Hypothalamus (tissue), 51 donors: ENCODE measurements around the gene RASSF1.

Source experiments
- DNase-seq, 51 donors: peaks; one replicate each; lab custom pipeline; 2025; lab: John Stamatoyannopoulos, UW

Gene RASSF1

GRCh38 chr3:50345586-50346234, 5.1 kb upstream of the RASSF1 start, which contains the start of gene ZMYND10:
Gene ZMYND10 (minus strand): TSS chr3:50345732. CDS start chr3:50345579, 153 bp downstream.
- DNase-seq, result peak in 30 of 51 donors; percentile 6 to 57 (median 31)

GRCh38 chr3:50345008-50345407, 4.4 kb upstream of the RASSF1 start:
- no peak for DNase-seq

DNA sequence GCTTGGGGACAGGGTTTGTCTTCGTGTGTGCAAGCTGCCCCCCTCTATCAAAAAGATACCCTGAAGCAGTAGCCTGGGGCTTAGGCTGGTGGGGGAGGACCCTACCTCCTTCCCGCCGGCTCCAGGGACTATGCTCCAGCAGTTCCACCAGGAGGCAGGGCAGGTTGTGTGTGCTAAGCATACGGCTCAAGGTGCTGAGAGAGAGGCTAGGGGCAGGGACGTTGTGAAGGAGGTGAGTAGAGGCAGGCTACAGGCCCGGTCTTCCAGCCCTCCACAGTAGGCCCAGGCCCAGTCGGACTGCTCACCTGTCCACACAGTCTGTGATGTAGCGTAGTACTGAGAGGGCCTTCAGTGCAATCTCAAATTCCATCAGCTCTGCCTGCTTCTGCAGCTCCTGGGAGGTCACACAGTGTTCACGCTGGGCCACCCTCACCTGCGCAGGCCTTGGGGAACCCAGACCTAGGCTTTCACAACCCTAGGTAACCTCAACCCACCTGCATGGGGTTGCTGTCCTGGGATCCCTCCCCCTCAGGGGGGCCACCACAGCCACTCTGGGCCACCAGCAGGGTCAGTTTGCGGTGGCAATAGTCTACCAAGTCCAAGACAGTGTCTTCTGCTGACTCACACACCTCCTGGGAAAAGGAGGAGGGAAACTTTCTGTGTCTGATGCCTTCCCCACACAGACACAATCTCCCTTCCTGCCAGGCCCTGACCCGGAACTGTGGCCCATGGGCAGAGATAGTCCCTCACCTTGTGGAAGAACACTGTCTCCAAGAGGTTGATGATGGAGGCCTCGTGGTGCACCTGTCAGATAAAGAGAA, 2.4 kb upstream of the RASSF1 start:
- DNase-seq, result no peak

GRCh38 chr3:50341996-50342650, 1.5 kb upstream of the RASSF1 start:
- DNase-seq, result no peak

- no peak for DNase-seq
Observed at GRCh38 chr3:50341537-50341936, 901 bp upstream of the RASSF1 start.

GRCh38 chr3:50340147-50340447, 539 bp downstream of the RASSF1 start:
- DNase-seq, result no peak

DNA sequence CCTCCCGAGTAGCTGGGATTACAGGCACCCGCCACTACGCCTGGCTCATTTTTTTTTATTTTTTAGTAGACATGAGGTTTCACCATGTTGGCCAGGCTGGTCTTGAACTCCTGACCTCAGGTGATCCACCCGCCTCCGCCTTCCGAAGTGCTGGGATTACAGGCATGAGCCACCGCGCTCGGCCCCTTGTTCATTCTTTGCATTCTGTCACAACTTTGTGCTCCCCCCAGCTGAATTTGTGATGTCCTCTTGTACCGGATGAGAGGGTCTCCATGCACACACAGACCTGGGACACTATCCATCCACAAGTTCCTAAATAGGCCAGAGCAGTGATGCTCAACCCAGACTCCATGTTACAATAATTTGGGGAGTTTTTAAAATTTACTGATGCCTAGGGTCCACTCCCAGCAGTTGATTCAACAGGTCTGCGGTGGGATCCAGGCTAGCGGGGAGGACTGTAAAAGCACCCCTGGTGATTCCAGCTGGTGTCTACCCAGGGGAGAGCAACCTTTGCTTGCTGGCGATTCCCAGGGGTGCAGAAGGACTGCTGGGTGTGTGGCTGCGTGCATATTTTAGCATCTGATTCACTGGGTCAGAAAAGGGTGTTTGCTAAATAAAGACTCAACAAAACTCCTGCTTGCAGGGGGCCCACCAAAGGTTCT, 1.0 kb downstream of the RASSF1 start:
- DNase-seq, result no peak

DNA sequence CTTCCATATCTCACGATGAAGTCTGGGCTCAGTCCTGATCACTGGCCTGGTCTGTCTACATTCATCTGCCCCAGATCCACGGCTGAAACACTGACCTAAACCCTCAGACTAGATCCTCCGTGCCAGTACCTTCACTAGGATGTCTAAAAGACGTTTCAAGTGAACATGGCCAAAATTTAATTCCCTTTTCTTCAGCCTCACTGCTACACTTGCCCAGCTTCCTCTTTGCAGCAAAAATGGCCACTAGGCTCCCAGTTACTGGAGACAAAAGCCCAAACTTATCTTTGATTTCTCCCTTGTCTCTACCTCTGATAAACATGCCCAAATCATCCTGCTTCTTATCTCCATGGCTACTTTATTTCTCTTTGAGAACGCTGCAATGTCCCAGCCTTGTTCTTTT, 1.7 kb downstream of the RASSF1 start:
- DNase-seq, result no peak

- peak; percentile 73 to 99 (median 96) for DNase-seq
Observed at GRCh38 chr3:50337175-50337861, 3.3 kb downstream of the RASSF1 start.

DNA sequence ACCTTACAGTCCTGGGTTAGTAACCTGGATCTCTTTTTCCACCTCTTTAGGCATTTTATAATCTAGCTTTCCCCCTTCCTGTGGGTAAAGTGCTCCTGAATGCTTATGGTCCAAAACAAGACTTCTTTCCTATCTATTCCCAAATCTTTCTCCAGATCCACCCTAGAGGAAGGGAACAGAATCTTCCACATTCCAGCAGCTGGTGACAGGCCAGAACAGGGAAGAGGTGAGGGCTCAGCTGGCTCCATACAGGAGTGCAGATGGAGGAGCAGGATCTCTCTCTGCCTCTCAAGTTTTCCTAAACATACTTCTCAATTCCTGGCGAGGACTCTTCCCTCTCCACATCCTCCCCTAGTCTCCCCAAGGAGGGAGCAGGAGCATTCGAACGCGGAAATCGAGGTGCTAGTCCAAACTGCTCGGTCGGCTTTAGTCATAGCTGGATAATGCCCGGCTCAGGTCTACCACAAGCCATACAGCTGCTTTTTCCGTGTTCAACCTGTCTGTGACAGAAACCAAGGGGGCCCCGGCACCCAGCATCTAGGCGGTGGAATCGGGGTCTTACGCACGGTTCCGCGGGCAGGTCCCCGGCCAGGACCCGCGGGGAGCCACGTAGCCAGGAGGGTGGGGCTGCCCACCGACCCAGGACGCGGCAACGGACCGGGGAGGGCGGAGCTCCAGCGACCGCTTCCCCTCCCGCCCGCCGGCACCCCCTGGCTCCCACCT, 4.0 kb downstream of the RASSF1 start:
- peak in 1 of 51 donors; percentile 52 for DNase-seq

DNA sequence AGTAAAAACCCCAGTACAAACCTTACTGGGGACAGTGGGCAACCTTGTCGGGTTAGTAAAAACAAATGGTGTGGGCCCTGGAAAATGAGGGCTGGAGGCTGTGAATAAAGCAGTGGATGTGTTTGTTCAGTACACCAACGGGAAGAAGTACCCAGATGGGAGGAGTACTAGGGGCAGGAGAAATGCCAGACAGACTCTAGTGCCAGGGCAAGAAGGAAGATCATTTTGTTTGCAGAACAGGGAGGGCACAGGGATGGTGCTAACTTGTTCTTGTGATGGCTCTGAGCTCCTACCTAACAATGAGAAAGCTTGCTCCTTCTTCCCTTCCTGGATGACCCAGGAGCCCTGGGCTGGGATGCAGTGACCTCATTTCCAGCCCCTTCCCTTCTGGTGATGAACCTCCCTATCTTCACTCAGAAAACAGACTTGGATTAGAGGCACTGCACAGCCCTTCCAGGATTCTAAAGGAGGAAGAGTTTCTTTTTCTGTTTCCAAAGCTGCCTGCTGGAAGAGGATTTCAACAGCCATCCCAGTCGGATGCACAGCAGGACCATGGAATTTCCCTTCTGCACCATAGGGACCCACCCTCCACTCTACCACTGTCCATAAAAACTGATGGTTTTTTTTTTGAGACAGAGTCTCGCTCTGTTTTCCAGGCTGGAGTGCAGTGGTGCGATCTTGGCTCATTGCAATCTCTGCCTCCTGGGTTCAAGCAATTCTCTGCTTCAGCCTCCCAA, 6.1 kb downstream of the RASSF1 start:
- DNase-seq, result no peak

DNA sequence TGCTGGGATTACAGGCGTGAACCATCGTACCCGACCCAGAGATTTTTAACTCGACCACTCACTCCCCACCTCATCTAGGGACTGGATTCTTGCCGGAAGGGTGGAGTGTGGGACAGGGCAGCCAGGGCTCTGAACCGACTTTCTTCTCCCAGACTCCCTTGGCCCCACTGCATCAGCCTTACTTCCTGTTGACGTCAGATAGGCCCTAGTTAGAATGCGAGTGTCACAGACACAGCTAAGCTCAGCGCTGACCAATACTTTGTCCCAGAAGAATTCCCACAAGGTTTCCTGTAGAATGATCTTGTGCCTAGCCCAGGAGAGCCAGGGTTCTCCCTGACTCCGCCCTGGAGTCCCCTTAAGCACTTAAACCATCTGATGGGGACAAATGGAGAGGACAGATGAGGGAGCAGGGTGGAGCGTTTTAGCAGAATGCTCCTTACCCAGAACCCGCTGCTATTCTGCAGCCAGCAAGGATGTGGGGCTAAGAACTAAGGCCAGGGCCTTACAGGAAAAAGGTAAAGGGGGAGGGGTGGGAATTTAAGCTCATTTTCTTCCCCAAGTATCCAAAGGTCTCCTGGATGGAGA, 6.8 kb downstream of the RASSF1 start:
- DNase-seq, result no peak

- DNase-seq, result no peak
Observed at GRCh38 chr3:50331364-50331907, 9.2 kb downstream of the RASSF1 start.

DNA sequence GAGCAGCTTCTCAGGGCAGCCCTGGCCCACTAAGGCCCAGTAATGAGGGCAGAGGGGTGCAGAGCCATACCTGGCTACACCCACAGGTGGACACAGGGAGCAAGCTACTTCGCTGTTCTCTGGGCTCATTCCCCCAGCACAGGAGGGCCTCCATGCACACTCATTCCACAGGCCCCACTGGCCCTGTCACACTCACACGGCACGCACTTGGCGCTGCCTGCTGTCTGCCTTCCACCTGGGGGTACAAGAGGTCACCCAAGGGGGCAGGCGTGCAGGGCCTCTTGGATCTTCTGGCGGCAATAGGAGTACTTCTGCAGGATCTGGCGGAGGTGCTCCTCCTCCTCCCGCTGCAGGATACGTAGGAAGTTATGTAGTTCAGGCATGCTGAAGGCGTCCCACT, 10.3 kb downstream of the RASSF1 start:
- DNase-seq, result no peak

- DNase-seq, result peak; percentile 58 to 98 (median 93)
Observed at GRCh38 chr3:50327943-50328691, 12.5 kb downstream of the RASSF1 start, which contains the start of gene TUSC2. Gene TUSC2 (minus strand): TSS chr3:50328223. CDS start chr3:50328099, 124 bp downstream.

DNA sequence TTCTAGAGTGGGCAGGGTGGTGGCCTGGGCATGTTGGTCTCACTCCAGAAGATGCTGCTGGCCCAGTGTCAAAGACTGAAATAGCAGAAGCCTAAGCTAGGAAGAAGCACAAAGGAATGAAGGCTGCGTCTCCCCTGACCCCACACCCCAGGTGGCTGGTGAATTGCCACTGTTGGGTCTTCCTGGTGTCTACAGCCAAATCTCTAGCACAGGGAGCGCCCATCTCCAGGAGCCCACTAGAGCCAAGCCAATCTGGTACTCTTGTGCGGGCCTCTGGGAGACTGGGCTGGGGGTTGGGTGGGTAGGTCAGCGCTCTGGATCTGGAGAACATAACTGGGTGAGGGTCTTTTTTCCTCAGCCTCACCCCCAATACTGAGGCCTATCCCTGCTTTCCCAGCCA, 13.5 kb downstream of the RASSF1 start:
- DNase-seq, result no peak

DNA sequence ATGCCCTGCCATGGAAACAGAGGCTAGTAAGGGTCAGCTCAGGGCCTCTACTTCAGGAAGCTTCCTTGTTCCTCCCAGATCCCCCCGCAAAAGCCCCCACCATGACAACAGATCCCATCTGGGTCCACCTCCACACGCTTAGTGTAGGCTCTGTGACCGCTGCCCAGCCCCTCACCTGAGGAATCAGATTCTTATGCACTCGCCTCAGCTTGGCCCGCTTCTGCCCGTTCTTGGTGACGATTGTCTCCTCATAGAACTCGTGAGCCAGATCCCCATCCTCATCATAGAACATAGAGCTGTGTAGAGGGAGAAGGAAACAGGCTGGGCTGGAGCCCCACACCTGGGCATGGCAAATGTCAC, 14.5 kb downstream of the RASSF1 start:
- DNase-seq, result no peak
